Mucosa of descending colon (tissue), 3 donors: Measurements from ENCODE around the gene PTPRN2. TPM values are rescaled to one million over a fixed set of nuclear protein-coding genes. Genes with fewer than 3 reads are reported as not detected.
"Not testable (repeated sequence)": the region's sequence is repeated elsewhere in the genome, so short reads cannot be mapped to it uniquely, and the experiment has no call there.

Experiments
- ATAC-seq: fragments of 200-7000 bp; cut with Tn5 transposase; one replicate; pipeline ENCODE4 v1.9.1; 2020; ENCODE audit warnings: mild to moderate bottlenecking, moderate library complexity
- DNase-seq, 3 donors: peaks; one replicate each; pipeline ENCODE4 v3.0.0-alpha.2; 2020
- H3K36me3 ChIP-seq: fragments of 200-600 bp; one replicate; pipeline ENCODE4 v1.8.0; 2021; ENCODE audit warnings: low read depth, mild to moderate bottlenecking
- H3K4me1 ChIP-seq: fragments of 200-600 bp; one replicate; pipeline ENCODE4 v1.8.0; 2021; ENCODE audit warnings: low read depth, mild to moderate bottlenecking
- H3K4me3 ChIP-seq: fragments of 200-600 bp; one replicate; pipeline ENCODE4 v1.8.0; 2021; ENCODE audit warnings: mild to moderate bottlenecking
- H3K9me3 ChIP-seq: fragments of 200-600 bp; one replicate; pipeline ENCODE4 v1.8.0; 2021; ENCODE audit warnings: mild to moderate bottlenecking
- CTCF ChIP-seq: fragments of 200-600 bp; IDR thresholded peaks from one replicate; pipeline ENCODE4 v1.8.0; 2022; ENCODE audit warnings: antibody characterized with exemption, mild to moderate bottlenecking
- intact Hi-C, 2 donors: fragments of 100-400 bp; cut with DNase I in 1 of 2; cut with micrococcal nuclease in 1 of 2; formaldehyde crosslinking; loops; one replicate each; pipeline versions ENCODE4 v1.11.0 to v1.11.1; 2022; cut with DNase I, micrococcal nuclease
- total RNA-seq, 3 donors: library from RNA; stranded (reverse); fragmentation: NEBNext Ultra II Directional in 2 of 3; extraction: Animal tissue kit (Norgen Biotek cat#: 25700) in 2 of 3; gene quantifications; one replicate each; pipeline versions ENCODE4 v1.2.1 to v1.2.4, GENCODE V29; 2021 to 2023
- donor health status: DM: no; HTN: no; CAD: no; lungs with moderate emphysema.
- donor health status: DM: no; HTN: no; CAD: no.
- donor health status: DM: no; HTN: yes; CAD: no.

PTPRN2 gene
- total RNA-seq, 3 donors from 2014 or later: 12.5 to 28.0 (median 26.2) TPM

GRCh38 chr7:158355456-158356065 is 232.1 kb downstream of the PTPRN2 start:
- DNase-seq: peak in 1 of 3 donors; percentile 11
- no peaks in the 10 kb centered on the region for H3K4me1 ChIP-seq
- H3K36me3 ChIP-seq: no peaks in the 10 kb centered on the region
- intact Hi-C loops: no loop called here
- peaks cover 5% of the 10 kb centered on the region for H3K9me3 ChIP-seq
- H3K4me3 ChIP-seq: no peak overlapping the region
- ATAC-seq: no peak
- TF ChIP-seq CTCF: no peak

- Histone ChIP-seq H3K4me3 (no peak overlapping the region), H3K4me1 (no peaks in the 10 kb centered on the region), H3K36me3 (no peaks in the 10 kb centered on the region), H3K9me3 (peaks cover 5% of the 10 kb centered on the region)
- DNase-seq (no peak), ATAC-seq (no peak)
- intact Hi-C loops: no loop called here
- no peak for TF ChIP-seq CTCF
These were observed 232.8 kb downstream of the PTPRN2 start for GRCh38 chr7:158354861-158355260.

DNA sequence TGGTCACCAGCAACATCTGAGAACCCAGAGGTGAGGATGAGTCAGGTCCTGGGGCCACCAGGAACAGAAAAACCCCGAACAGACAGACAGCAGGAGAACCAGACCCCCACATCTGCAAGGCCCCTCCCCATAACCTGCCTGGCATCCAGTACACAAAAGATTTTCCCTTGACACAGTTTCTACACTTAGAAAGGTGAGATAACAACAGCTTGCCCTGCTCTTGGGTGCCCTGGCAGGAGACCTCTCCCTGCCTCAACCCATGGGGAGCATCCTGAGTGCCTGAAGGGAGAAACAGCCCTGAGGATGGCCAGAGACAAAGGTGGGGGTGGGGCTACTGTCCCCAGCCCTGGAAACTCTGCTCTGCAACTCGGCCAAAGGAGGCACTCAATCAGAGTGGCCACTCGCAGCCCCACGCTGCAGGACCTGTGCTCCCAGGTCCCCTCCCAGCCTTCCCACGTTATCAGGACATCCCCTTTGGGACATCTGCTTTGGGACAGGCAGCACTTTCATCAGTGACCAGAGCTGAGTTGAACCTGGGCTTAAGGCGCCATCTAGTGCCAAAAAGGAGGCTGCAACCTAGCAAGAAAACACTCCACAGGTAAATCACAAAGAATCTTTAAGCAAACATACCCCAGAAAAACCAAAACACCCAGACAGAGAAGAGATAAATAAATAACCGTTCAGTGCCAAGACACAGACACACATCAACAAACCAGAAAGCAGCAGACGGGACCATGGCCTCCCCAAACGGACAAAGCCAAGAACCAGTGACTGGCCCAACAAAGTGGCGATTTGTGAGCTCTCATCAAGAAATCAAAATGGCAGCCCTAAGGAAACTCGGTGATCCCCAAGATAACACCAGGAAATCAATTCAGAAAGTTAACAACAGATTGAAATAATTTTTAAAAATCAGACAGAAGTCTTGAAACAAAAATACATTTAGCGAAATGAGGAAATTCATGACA is 233.7 kb downstream of the PTPRN2 start:
- ATAC-seq (peak; percentile 66), DNase-seq (peak in 1 of 3 donors; percentile 55)
- Histone ChIP-seq H3K4me3 (no peak overlapping the region), H3K36me3 (no peaks in the 10 kb centered on the region), H3K4me1 (no peaks in the 10 kb centered on the region), H3K9me3 (peaks cover 5% of the 10 kb centered on the region)
- TF ChIP-seq CTCF: no peak
- intact Hi-C loops: no loop called here

DNA sequence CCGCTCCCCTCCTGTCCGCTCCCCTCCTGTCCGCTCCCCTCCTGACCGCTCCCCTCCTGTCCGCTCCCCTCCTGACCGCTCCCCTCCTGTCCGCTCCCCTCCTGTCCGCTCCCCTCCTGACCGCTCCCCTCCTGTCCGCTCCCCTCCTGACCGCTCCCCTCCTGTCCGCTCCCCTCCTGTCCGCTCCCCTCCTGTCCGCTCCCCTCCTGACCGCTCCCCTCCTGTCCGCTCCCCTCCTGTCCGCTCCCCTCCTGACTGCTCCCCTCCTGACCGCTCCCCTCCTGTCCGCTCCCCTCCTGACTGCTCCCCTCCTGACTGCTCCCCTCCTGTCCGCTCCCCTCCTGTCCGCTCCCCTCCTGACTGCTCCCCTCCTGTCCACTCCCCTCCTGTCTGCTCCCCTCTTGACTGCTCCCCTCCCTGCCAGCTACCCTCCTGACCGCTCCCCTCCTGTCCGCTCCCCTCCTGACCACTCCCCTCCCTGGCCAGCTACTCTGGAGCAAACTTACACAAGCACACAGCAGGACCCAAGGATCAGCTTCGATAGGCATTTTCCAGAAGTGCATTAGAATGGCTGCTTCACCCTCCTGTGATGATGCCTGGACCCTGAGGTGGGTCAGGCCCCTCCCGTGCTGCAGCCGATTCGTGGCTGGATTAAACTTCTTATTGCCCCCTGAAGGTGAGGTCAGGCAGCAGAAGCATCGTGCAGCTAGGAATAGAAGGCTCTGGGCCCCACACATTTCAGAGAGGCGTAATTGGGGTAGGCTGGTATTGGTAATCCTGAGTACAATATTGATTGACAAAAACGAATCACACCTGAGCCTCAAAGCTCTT is 235.5 kb downstream of the PTPRN2 start:
- ATAC-seq, DNase-seq, intact Hi-C loops, H3K36me3 ChIP-seq, H3K9me3 ChIP-seq, H3K4me3 ChIP-seq, H3K4me1 ChIP-seq: not testable (repeated sequence)

GRCh38 chr7:158351481-158351880 is 236.1 kb downstream of the PTPRN2 start:
- intact Hi-C loops: no loop called here
- H3K9me3 ChIP-seq: peaks cover 5% of the 10 kb centered on the region
- H3K4me3 ChIP-seq: no peak overlapping the region
- no peak for DNase-seq
- no peak for TF ChIP-seq CTCF
- no peaks in the 10 kb centered on the region for H3K4me1 ChIP-seq
- no peaks in the 10 kb centered on the region for H3K36me3 ChIP-seq
- ATAC-seq: no peak
